ENCODE results near the gene EDNRA.
"Not testable (repeated sequence)": the region's sequence is repeated elsewhere in the genome, so short reads cannot be mapped to it uniquely, and the experiment has no call there.

Gene EDNRA

GRCh38 chr4:147480891-147481576 lies at the start of gene EDNRA:
Gene EDNRA (plus strand): TSS chr4:147481097. CDS start chr4:147485682, 4,585 bp downstream.
- DNase-seq (ENCODE audit: low read depth) = no peak

- not testable (repeated sequence) for DNase-seq (ENCODE audit: low read depth)
Measured at GRCh38 chr4:147434370-147434769, 46.5 kb upstream of the EDNRA start.

GRCh38 chr4:147440442-147440841 lies 40.5 kb upstream of the EDNRA start:
- DNase-seq (ENCODE audit: low read depth) = no peak

GRCh38 chr4:147447786-147448185 lies 33.1 kb upstream of the EDNRA start:
- DNase-seq (ENCODE audit: low read depth) = no peak

GRCh38 chr4:147453561-147454141 lies 27.2 kb upstream of the EDNRA start:
- DNase-seq (ENCODE audit: low read depth) = no peak

GRCh38 chr4:147456706-147457105 lies 24.2 kb upstream of the EDNRA start:
- DNase-seq (ENCODE audit: low read depth) = no peak

GRCh38 chr4:147461161-147461560 lies 19.7 kb upstream of the EDNRA start:
- no peak for DNase-seq (ENCODE audit: low read depth)

- no peak for DNase-seq (ENCODE audit: low read depth)
Measured at GRCh38 chr4:147463065-147463464, 17.8 kb upstream of the EDNRA start.

- DNase-seq (ENCODE audit: low read depth) = no peak
Measured at GRCh38 chr4:147465461-147465860, 15.4 kb upstream of the EDNRA start.

GRCh38 chr4:147477439-147477838 lies 3.5 kb upstream of the EDNRA start:
- DNase-seq (ENCODE audit: low read depth) = no peak

GRCh38 chr4:147479376-147479775 lies 1.5 kb upstream of the EDNRA start:
- DNase-seq (ENCODE audit: low read depth) = no peak

- no peak for DNase-seq (ENCODE audit: low read depth)
Measured at GRCh38 chr4:147479786-147480185, 1.1 kb upstream of the EDNRA start.

- no peak for DNase-seq (ENCODE audit: low read depth)
Measured at GRCh38 chr4:147480502-147480890, 401 bp upstream of the EDNRA start.

GRCh38 chr4:147481577-147482109 lies 746 bp downstream of the EDNRA start:
- DNase-seq (ENCODE audit: low read depth) = no peak

- DNase-seq (ENCODE audit: low read depth) = no peak
Measured at GRCh38 chr4:147482281-147482680, 1.4 kb downstream of the EDNRA start.

- DNase-seq (ENCODE audit: low read depth) = no peak
Measured at GRCh38 chr4:147485167-147485566, 4.3 kb downstream of the EDNRA start.

GRCh38 chr4:147487616-147488015 lies 6.7 kb downstream of the EDNRA start:
- no peak for DNase-seq (ENCODE audit: low read depth)

GRCh38 chr4:147488556-147488955 lies 7.7 kb downstream of the EDNRA start:
- no peak for DNase-seq (ENCODE audit: low read depth)

GRCh38 chr4:147491086-147491485 lies 10.2 kb downstream of the EDNRA start:
- DNase-seq (ENCODE audit: low read depth) = no peak

- no peak for DNase-seq (ENCODE audit: low read depth)
Measured at GRCh38 chr4:147492306-147492705, 11.4 kb downstream of the EDNRA start.

- DNase-seq (ENCODE audit: low read depth) = no peak
Measured at GRCh38 chr4:147492761-147493160, 11.9 kb downstream of the EDNRA start.

- DNase-seq (ENCODE audit: low read depth) = no peak
Measured at GRCh38 chr4:147493307-147493706, 12.4 kb downstream of the EDNRA start.

GRCh38 chr4:147494301-147494700 lies 13.4 kb downstream of the EDNRA start:
- no peak for DNase-seq (ENCODE audit: low read depth)

- no peak for DNase-seq (ENCODE audit: low read depth)
Measured at GRCh38 chr4:147496500-147496899, 15.6 kb downstream of the EDNRA start.
